HG03064 (cell line): ENCODE results near the gene PER3.

Experiments used
- ATAC-seq: cut with Tn5 transposase; IDR thresholded peaks from one replicate; pipeline ENCODE4 v1.9.1; 2021; ENCODE audit warnings: low read depth; ENCODE audit not compliant: unreplicated experiment

PER3 gene

GRCh38 chr1:7827126-7827955 lies 43.2 kb downstream of the PER3 start:
- ATAC-seq: no peak

- ATAC-seq: no peak
Measured at GRCh38 chr1:7831458-7831857, 47.4 kb downstream of the PER3 start.

GRCh38 chr1:7833035-7833434 lies 48.9 kb downstream of the PER3 start:
- ATAC-seq: no peak

GRCh38 chr1:7838714-7839113 lies 54.6 kb downstream of the PER3 start:
- ATAC-seq: no peak

- ATAC-seq: no peak
Measured at GRCh38 chr1:7839526-7839925, 55.4 kb downstream of the PER3 start.

GRCh38 chr1:7842517-7842916 lies 58.4 kb downstream of the PER3 start:
- no peak for ATAC-seq

- ATAC-seq: no peak
Measured at GRCh38 chr1:7845761-7846160, 61.7 kb downstream of the PER3 start.

GRCh38 chr1:7846656-7847055 lies 62.6 kb downstream of the PER3 start:
- no peak for ATAC-seq

- no peak for ATAC-seq
Measured at GRCh38 chr1:7847599-7847998, 63.5 kb downstream of the PER3 start.

- ATAC-seq: no peak
Measured at GRCh38 chr1:7850786-7851185, 66.7 kb downstream of the PER3 start.

- ATAC-seq: no peak
Measured at GRCh38 chr1:7852804-7853683, 69.0 kb downstream of the PER3 start, which contains the start of gene UTS2. TSS of gene UTS2 (minus strand) at chr1:7853065. CDS start at chr1:7853003, 62 bp downstream.

GRCh38 chr1:7853684-7854026 lies 69.6 kb downstream of the PER3 start:
- no peak for ATAC-seq

- no peak for ATAC-seq
Measured at GRCh38 chr1:7856345-7856744, 72.3 kb downstream of the PER3 start.

- ATAC-seq: no peak
Measured at GRCh38 chr1:7857000-7857399, 72.9 kb downstream of the PER3 start.

GRCh38 chr1:7857985-7858384 lies 73.9 kb downstream of the PER3 start:
- ATAC-seq: no peak

GRCh38 chr1:7859406-7859805 lies 75.3 kb downstream of the PER3 start:
- no peak for ATAC-seq

GRCh38 chr1:7860130-7860529 lies 76.0 kb downstream of the PER3 start:
- no peak for ATAC-seq

- no peak for ATAC-seq
Measured at GRCh38 chr1:7861452-7861851, 77.4 kb downstream of the PER3 start.

GRCh38 chr1:7862211-7863060 lies 78.3 kb downstream of the PER3 start:
- ATAC-seq: no peak

GRCh38 chr1:7863756-7864328 lies 79.8 kb downstream of the PER3 start:
- ATAC-seq: no peak
